Measurements from ENCODE around the gene PCDH18.
"Not testable (repeated sequence)": the region's sequence is repeated elsewhere in the genome, so short reads cannot be mapped to it uniquely, and the experiment has no call there.

The PCDH18 gene

GRCh38 chr4:137519406-137519805 lies 12.9 kb downstream of the PCDH18 start:
- DNase-seq (ENCODE audit: low read depth): peak; percentile 66
- H3K4me3 ChIP-seq (ENCODE audit: low read length): no peak overlapping the region
- no peak for TF ChIP-seq CTCF (IDR thresholded peaks at IDR 0.05; ENCODE audit: insufficient read depth, low read depth, low read length, missing control alignments)

GRCh38 chr4:137517323-137517722 lies 15.0 kb downstream of the PCDH18 start:
- not testable (repeated sequence) for H3K4me3 ChIP-seq (ENCODE audit: low read length); DNase-seq (ENCODE audit: low read depth)

- no peak for DNase-seq (ENCODE audit: low read depth)
- TF ChIP-seq CTCF (IDR thresholded peaks at IDR 0.05; ENCODE audit: insufficient read depth, low read depth, low read length, missing control alignments): no peak
- no peak overlapping the region for H3K4me3 ChIP-seq (ENCODE audit: low read length)
These were observed 17.7 kb downstream of the PCDH18 start for GRCh38 chr4:137514406-137515111.

- no peak for TF ChIP-seq CTCF (IDR thresholded peaks at IDR 0.05; ENCODE audit: insufficient read depth, low read depth, low read length, missing control alignments)
- DNase-seq (ENCODE audit: low read depth): peak; percentile 76
- H3K4me3 ChIP-seq (ENCODE audit: low read length): no peak overlapping the region
These were observed 21.6 kb downstream of the PCDH18 start for GRCh38 chr4:137510557-137511265.

GRCh38 chr4:137509855-137510282 lies 22.4 kb downstream of the PCDH18 start:
- no peak for DNase-seq (ENCODE audit: low read depth)
- no peak overlapping the region for H3K4me3 ChIP-seq (ENCODE audit: low read length)
- no peak for TF ChIP-seq CTCF (IDR thresholded peaks at IDR 0.05; ENCODE audit: insufficient read depth, low read depth, low read length, missing control alignments)

GRCh38 chr4:137502339-137503129 lies 29.8 kb downstream of the PCDH18 start:
- DNase-seq (ENCODE audit: low read depth): no peak
- no peak overlapping the region for H3K4me3 ChIP-seq (ENCODE audit: low read length)
- TF ChIP-seq CTCF (IDR thresholded peaks at IDR 0.05; ENCODE audit: insufficient read depth, low read depth, low read length, missing control alignments): no peak

- H3K4me3 ChIP-seq (ENCODE audit: low read length); DNase-seq (ENCODE audit: low read depth): not testable (repeated sequence)
These were observed 36.0 kb downstream of the PCDH18 start for GRCh38 chr4:137496267-137496666.

All from epithelial cell of esophagus (primary cell).